PC-9 (cell line): ENCODE data around the gene PNKD. TPM values are rescaled to one million over a fixed set of nuclear protein-coding genes. Genes with fewer than 3 reads are reported as not detected.
"Not testable (repeated sequence)": the region's sequence is repeated elsewhere in the genome, so short reads cannot be mapped to it uniquely, and the experiment has no call there.

Experiments used
- BruUV-seq: library from RNA; stranded (reverse); fragments of 400-500 nt; replicated peaks from 2 replicates; lab custom pipeline; 2021; lab: Mats Ljungman, UMichigan
- CTCF ChIA-PET: fragments of 300-600 bp; sonication (Branson Sonifier 250); formaldehyde crosslinking; loops from one replicate; lab custom pipeline; 2022; ENCODE audit warnings: antibody characterized with exemption; lab: Charles Lee
- POLR2A ChIA-PET: fragments of 300-600 bp; sonication (Branson Sonifier 250); formaldehyde crosslinking; loops from one replicate; lab custom pipeline; 2022; ENCODE audit warnings: antibody characterized with exemption; ENCODE audit not compliant: unreplicated experiment; lab: Charles Lee
- DNase-seq, 2 experiments: peaks; one replicate each; pipeline versions ENCODE4 v3.0.0 to v3.0.0-alpha.2; 2015 to 2022; ENCODE audit warnings: mixed read lengths in 1 of 2
- H2AFZ ChIP-seq: fragments of 200-600 bp; sonication (generic); 2 replicates; pipeline ENCODE4 v1.8.1; 2017; ENCODE audit warnings: antibody characterized with exemption
- H3F3A ChIP-seq: fragments of 200-600 bp; sonication (generic); 2 replicates; pipeline ENCODE4 v1.8.1; 2017; ENCODE audit warnings: antibody characterized with exemption, mild to moderate bottlenecking, low read depth; ENCODE audit not compliant: insufficient read depth
- H3K27ac ChIP-seq: fragments of 200-600 bp; sonication (generic); 2 replicates; pipeline ENCODE4 v1.6.1; 2016; ENCODE audit warnings: mixed run types
- H3K27me3 ChIP-seq: fragments of 200-600 bp; sonication (generic); 2 replicates; pipeline ENCODE4 v1.6.1; 2016; ENCODE audit warnings: low read depth, mixed run types; ENCODE audit not compliant: insufficient read depth
- H3K36me3 ChIP-seq: fragments of 200-600 bp; sonication (generic); 2 replicates; pipeline ENCODE4 v1.6.1; 2016; ENCODE audit warnings: low read depth, mixed run types
- H3K4me1 ChIP-seq: fragments of 200-600 bp; sonication (generic); replicated peaks from 2 replicates; pipeline ENCODE4 v1.6.1; 2016; ENCODE audit warnings: mixed run types; ENCODE audit not compliant: insufficient read depth
- H3K4me2 ChIP-seq: fragments of 200-600 bp; sonication (generic); 2 replicates; pipeline ENCODE4 v1.6.1; 2017; ENCODE audit warnings: mixed run types
- H3K4me3 ChIP-seq: fragments of 200-600 bp; sonication (generic); 2 replicates; pipeline ENCODE4 v1.6.1; 2016; ENCODE audit warnings: mixed run types
- H3K79me2 ChIP-seq: fragments of 200-600 bp; sonication (generic); 2 replicates; pipeline ENCODE4 v1.6.1; 2017; ENCODE audit warnings: low read depth, mixed run types
- H3K9me2 ChIP-seq: fragments of 200-600 bp; sonication (generic); 2 replicates; pipeline ENCODE4 v1.8.1; 2017; ENCODE audit warnings: mild to moderate bottlenecking; ENCODE audit not compliant: insufficient read depth
- H3K9me3 ChIP-seq: fragments of 200-600 bp; sonication (generic); 2 replicates; pipeline ENCODE4 v1.8.1; 2016; ENCODE audit warnings: low read depth; ENCODE audit not compliant: insufficient read depth
- H4K20me1 ChIP-seq: fragments of 200-600 bp; sonication (generic); 2 replicates; pipeline ENCODE4 v1.8.1; 2017; ENCODE audit not compliant: insufficient read depth
- EZH2 ChIP-seq: fragments of 200-600 bp; sonication (generic); IDR thresholded peaks from 2 replicates; pipeline ENCODE4 v1.8.0; 2017; ENCODE audit warnings: antibody characterized with exemption, low read depth
- intact Hi-C: fragments of 100-400 bp; cut with micrococcal nuclease; formaldehyde crosslinking; loops from one replicate; pipeline ENCODE4 v1.10.0; 2022; ENCODE audit not compliant: unreplicated experiment
- total RNA-seq: library from RNA; stranded (reverse); gene quantifications from 2 replicates; pipeline ENCODE4 v1.2.3, GENCODE V29; 2021
- TF ChIP-seq, protein P1 (sequence below): fragments of 200-600 bp; sonication (generic); conservative IDR thresholded peaks from 2 replicates; pipeline ENCODE4 v1.6.1; 2017; ENCODE audit warnings: mixed run types, antibody characterized with exemption, mild to moderate bottlenecking, moderate library complexity

PNKD gene
- total RNA-seq, 1 experiment from 2014 or later = 102 TPM

GRCh38 chr2:218312267-218312756 lies 42.0 kb downstream of the PNKD start:
- ChIA-PET CTCF (no interaction called here), POLR2A (interaction anchor here (0.6 kb wide), 1 partner anchor 57 kb away, joined by 3 read pairs; no protein-coding TSS in a partner anchor)
- Histone ChIP-seq H4K20me1 (no peaks in the 10 kb centered on the region), H3K79me2 (no peaks in the 10 kb centered on the region), H3K27me3 (no peaks in the 10 kb centered on the region), H3K4me2 (peak overlapping the region; percentile 49), H3F3A (peaks cover 35% of the 10 kb centered on the region), H3K4me1 (peaks cover 34% of the 10 kb centered on the region), H2AFZ (no peak overlapping the region), H3K4me3 (no peak overlapping the region), H3K9me2 (no peaks in the 10 kb centered on the region), H3K9me3 (no peaks in the 10 kb centered on the region), H3K36me3 (no peaks in the 10 kb centered on the region), H3K27ac (peak overlapping the region; percentile 49; the same call in 1 of the 2 replicates)
- DNase-seq = peak in 1 of 2 experiments; percentile 58
- no TSS peak for BruUV-seq
- TF ChIP-seq EZH2 = no peak
- TF ChIP-seq, protein P1, sequence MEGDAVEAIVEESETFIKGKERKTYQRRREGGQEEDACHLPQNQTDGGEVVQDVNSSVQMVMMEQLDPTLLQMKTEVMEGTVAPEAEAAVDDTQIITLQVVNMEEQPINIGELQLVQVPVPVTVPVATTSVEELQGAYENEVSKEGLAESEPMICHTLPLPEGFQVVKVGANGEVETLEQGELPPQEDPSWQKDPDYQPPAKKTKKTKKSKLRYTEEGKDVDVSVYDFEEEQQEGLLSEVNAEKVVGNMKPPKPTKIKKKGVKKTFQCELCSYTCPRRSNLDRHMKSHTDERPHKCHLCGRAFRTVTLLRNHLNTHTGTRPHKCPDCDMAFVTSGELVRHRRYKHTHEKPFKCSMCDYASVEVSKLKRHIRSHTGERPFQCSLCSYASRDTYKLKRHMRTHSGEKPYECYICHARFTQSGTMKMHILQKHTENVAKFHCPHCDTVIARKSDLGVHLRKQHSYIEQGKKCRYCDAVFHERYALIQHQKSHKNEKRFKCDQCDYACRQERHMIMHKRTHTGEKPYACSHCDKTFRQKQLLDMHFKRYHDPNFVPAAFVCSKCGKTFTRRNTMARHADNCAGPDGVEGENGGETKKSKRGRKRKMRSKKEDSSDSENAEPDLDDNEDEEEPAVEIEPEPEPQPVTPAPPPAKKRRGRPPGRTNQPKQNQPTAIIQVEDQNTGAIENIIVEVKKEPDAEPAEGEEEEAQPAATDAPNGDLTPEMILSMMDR = no peak
- intact Hi-C loops = no loop called here

GRCh38 chr2:218313356-218313755 lies 43.0 kb downstream of the PNKD start:
- Histone ChIP-seq H3K4me3 (no peak overlapping the region), H3K4me1 (peaks cover 44% of the 10 kb centered on the region), H3K79me2 (no peaks in the 10 kb centered on the region), H3K27ac (peak overlapping the region; percentile 49; the same call in 1 of the 2 replicates), H3K27me3 (no peaks in the 10 kb centered on the region), H3F3A (peaks cover 42% of the 10 kb centered on the region), H2AFZ (no peak overlapping the region), H3K9me3 (no peaks in the 10 kb centered on the region), H3K9me2 (no peaks in the 10 kb centered on the region), H4K20me1 (no peaks in the 10 kb centered on the region), H3K36me3 (no peaks in the 10 kb centered on the region), H3K4me2 (no peak overlapping the region)
- DNase-seq = no peak
- ChIA-PET CTCF (no interaction called here), POLR2A (interaction anchor here (0.6 kb wide), 1 partner anchor 9 kb away, joined by 4 read pairs; no protein-coding TSS in a partner anchor)
- intact Hi-C loops = no loop called here
- no TSS peak for BruUV-seq
- no peak for TF ChIP-seq EZH2

DNA sequence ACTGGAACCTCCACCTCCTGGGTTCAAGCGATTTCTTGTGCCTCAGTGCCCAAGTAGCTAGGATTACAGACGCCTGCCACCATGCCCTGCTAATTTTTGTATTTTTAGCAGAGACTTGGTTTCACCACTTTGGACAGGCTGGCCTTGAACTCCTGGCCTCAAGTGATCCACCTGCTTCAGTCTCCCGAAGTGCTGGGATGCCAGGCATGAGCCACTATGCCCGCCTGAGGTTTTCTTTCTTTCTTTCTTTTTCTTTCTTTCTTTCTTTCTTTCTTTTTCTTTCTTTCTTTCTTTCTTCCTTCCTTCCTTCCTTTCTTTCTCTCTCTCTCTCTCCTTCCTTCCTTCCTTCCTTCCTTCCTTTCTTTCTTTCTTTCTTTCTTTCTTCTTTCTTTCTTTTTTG lies 44.4 kb downstream of the PNKD start:
- H2AFZ ChIP-seq, H3K4me3 ChIP-seq, H3K27ac ChIP-seq, H3K27me3 ChIP-seq, H3K9me3 ChIP-seq, BruUV-seq, H3K9me2 ChIP-seq, H3K36me3 ChIP-seq, H3K4me2 ChIP-seq, CTCF ChIA-PET, intact Hi-C loops, H4K20me1 ChIP-seq, H3K79me2 ChIP-seq, DNase-seq, POLR2A ChIA-PET: not testable (repeated sequence)
- peaks cover 47% of the 10 kb centered on the region for H3K4me1 ChIP-seq
- peaks cover 42% of the 10 kb centered on the region for H3F3A ChIP-seq

- no TSS peak for BruUV-seq
- no peaks in the 10 kb centered on the region for H3K27me3 ChIP-seq
- no peaks in the 10 kb centered on the region for H3K36me3 ChIP-seq
- no peaks in the 10 kb centered on the region for H3K9me2 ChIP-seq
- CTCF ChIA-PET = no interaction called here
- no peaks in the 10 kb centered on the region for H3K9me3 ChIP-seq
- no peak for TF ChIP-seq EZH2
- TF ChIP-seq, protein P1 = no peak
- H3K4me3 ChIP-seq = no peak overlapping the region
- no peaks in the 10 kb centered on the region for H3K79me2 ChIP-seq
- H3F3A ChIP-seq = peaks cover 42% of the 10 kb centered on the region
- no peaks in the 10 kb centered on the region for H4K20me1 ChIP-seq
- peak overlapping the region; percentile 64 for H3K4me2 ChIP-seq
- POLR2A ChIA-PET = interaction anchor here (0.6 kb wide), 1 partner anchor 43 kb away, joined by 7 read pairs; no protein-coding TSS in a partner anchor
- intact Hi-C loops = no loop called here
- no peak overlapping the region for H2AFZ ChIP-seq
- DNase-seq = no peak
- peak overlapping the region; percentile 95 for H3K27ac ChIP-seq
- H3K4me1 ChIP-seq = peaks cover 50% of the 10 kb centered on the region
Observed at GRCh38 chr2:218315397-218315796, 45.1 kb downstream of the PNKD start.
